Activated CD4-positive, alpha-beta T cell treated with anti-CD3 and anti-CD28 coated beads for 36 hours (primary cell): ENCODE measurements around the gene SRRD. TPM values are rescaled to one million over a fixed set of nuclear protein-coding genes. Genes with fewer than 3 reads are reported as not detected.

ENCODE experiments used
- ATAC-seq: fragments of 200-7000 bp; cut with Tn5 transposase; one replicate; pipeline ENCODE4 v1.10.0; 2021; ENCODE audit warnings: mild to moderate bottlenecking, moderate library complexity
- CTCF ChIA-PET: fragments of 350-600 bp; sonication (Branson Sonifier 250); formaldehyde crosslinking; loops from one replicate; lab custom pipeline; 2021; ENCODE audit warnings: antibody characterized with exemption; lab: Charles Lee
- POLR2A ChIA-PET: fragments of 350-600 bp; sonication (Branson Sonifier 250); formaldehyde crosslinking; loops from one replicate; lab custom pipeline; 2021; ENCODE audit warnings: antibody characterized with exemption, inconsistent platforms; lab: Charles Lee
- DNase-seq: peaks from one replicate; pipeline ENCODE4 v3.0.0-alpha.2; 2020
- H3K27ac Mint-ChIP-seq: one replicate; pipeline ENCODE4 v1.8.0; 2021; ENCODE audit warnings: mixed read lengths
- H3K27me3 Mint-ChIP-seq: one replicate; pipeline ENCODE4 v1.8.0; 2021; ENCODE audit warnings: mixed read lengths
- H3K36me3 Mint-ChIP-seq: one replicate; pipeline ENCODE4 v1.8.0; 2021; ENCODE audit warnings: low read depth, mixed read lengths
- H3K4me1 Mint-ChIP-seq: one replicate; pipeline ENCODE4 v1.8.0; 2021; ENCODE audit warnings: mixed read lengths
- H3K4me3 Mint-ChIP-seq: one replicate; pipeline ENCODE4 v1.8.0; 2021; ENCODE audit warnings: mild to moderate bottlenecking, moderate library complexity, mixed read lengths
- H3K9me3 Mint-ChIP-seq: one replicate; pipeline ENCODE4 v1.8.0; 2021; ENCODE audit warnings: low read depth, mixed read lengths
- intact Hi-C, 2 experiments: fragments of 100-400 bp; cut with DNase I in 1 of 2; cut with micrococcal nuclease in 1 of 2; formaldehyde crosslinking; loops; one replicate each; pipeline versions ENCODE4 v1.14.2 to v1.15.1; 2022 to 2024; cut with DNase I, micrococcal nuclease
- total RNA-seq, 2 experiments: library from RNA; stranded (reverse); gene quantifications; one replicate each; pipeline ENCODE4 v1.2.3, GENCODE V29; 2021

SRRD gene
- total RNA-seq, 2 experiments from 2014 or later, result 17.5 to 28.5 TPM

DNA sequence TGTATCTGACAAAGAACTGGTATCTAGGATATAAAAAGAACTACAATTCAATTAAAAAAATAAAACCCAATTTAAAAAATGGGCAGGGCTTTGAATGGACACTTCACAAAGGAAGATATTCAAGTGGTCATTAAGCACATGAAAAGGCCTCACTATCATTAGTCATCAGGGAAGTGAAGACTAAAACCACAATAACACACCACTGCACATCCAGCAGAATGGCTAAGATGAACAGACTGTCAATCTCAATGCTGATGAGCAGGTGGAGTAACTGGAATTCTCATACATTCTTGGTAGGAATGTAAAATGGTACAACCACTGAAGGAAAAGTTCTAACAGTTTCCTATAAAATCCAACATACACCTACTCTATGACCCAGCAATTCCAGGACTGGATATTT is 9.0 kb upstream of the SRRD start:
- Mint-ChIP-seq H3K4me1 (peaks cover 32% of the 10 kb centered on the region), H3K36me3 (peaks cover 62% of the 10 kb centered on the region), H3K9me3 (no peaks in the 10 kb centered on the region), H3K4me3 (no peak overlapping the region), H3K27ac (peak overlapping the region; percentile 35), H3K27me3 (no peaks in the 10 kb centered on the region)
- no peak for DNase-seq
- intact Hi-C loops, result no loop called here
- ChIA-PET CTCF (interaction anchor here (0.9 to 1.2 kb wide), 3 partner anchors 14 to 22 kb away, joined by 3 to 4 read pairs (median 4); no protein-coding TSS in a partner anchor), POLR2A (no interaction called here)
- no peak for ATAC-seq

DNA sequence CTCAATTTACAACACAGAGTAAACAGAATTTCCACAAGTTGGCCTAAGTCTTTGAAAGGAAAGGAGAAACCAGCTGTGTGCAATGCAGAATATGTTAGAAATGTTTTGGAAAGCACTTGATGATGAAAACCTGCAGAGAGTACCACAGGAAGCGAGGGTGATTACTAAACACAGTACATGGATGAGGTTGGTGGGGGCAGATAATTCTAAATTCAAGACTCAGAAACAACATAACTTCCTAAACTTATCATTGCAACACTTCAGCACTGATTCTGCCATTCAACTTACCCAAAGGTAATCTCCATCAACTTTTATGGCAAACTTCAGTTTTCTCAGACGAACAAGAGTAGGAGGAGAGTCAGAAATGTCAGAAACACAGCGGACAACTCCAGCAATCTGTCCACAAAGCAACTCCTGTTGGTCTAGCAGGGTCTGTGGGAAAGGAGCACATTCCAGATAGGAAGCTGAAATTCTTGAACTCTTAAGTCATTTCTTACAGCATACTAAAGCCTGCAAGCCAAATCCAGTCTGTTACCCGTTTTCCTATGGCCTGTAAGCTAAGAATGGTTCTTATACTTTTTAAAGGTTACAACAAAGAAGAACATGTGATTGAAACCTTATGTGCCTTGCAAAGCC is 6.9 kb upstream of the SRRD start:
- CTCF ChIA-PET, result no interaction called here
- ATAC-seq, result peak; percentile 13

DNA sequence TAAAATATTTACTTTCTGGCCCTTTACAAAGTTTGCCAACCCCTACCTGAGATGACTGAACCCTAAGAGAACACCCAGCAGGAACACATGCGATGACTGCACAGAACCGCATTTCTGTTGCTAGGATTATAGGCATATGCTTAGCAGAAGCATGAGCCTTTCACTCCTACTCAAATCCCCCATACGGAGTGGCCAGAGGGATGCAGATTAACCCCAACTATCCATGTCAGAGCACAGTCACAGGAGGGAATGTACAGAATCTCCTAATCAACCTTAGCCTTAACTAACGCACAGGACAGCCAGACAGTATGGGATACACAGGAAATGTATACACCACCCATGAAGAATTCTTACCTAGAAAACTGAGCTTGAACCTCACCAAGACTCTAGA is 6.3 kb upstream of the SRRD start:
- no peak for DNase-seq
- no peaks in the 10 kb centered on the region for H3K27me3 Mint-ChIP-seq
- H3K36me3 Mint-ChIP-seq, result peaks cover 58% of the 10 kb centered on the region
- peaks cover 56% of the 10 kb centered on the region for H3K4me1 Mint-ChIP-seq
- no peak overlapping the region for H3K27ac Mint-ChIP-seq
- ChIA-PET POLR2A (no interaction called here), CTCF (no interaction called here)
- H3K9me3 Mint-ChIP-seq, result no peaks in the 10 kb centered on the region
- intact Hi-C loops, result no loop called here
- ATAC-seq, result no peak
- H3K4me3 Mint-ChIP-seq, result no peak overlapping the region

More for the DNA sequence above, 6.9 kb upstream of the SRRD start:
- no peak for DNase-seq
- Mint-ChIP-seq H3K9me3 (no peaks in the 10 kb centered on the region), H3K27ac (peak overlapping the region; percentile 59), H3K4me3 (no peak overlapping the region), H3K36me3 (peaks cover 62% of the 10 kb centered on the region), H3K27me3 (no peaks in the 10 kb centered on the region), H3K4me1 (peaks cover 51% of the 10 kb centered on the region)
- POLR2A ChIA-PET, result no interaction called here
- intact Hi-C loops, result no loop called here

DNA sequence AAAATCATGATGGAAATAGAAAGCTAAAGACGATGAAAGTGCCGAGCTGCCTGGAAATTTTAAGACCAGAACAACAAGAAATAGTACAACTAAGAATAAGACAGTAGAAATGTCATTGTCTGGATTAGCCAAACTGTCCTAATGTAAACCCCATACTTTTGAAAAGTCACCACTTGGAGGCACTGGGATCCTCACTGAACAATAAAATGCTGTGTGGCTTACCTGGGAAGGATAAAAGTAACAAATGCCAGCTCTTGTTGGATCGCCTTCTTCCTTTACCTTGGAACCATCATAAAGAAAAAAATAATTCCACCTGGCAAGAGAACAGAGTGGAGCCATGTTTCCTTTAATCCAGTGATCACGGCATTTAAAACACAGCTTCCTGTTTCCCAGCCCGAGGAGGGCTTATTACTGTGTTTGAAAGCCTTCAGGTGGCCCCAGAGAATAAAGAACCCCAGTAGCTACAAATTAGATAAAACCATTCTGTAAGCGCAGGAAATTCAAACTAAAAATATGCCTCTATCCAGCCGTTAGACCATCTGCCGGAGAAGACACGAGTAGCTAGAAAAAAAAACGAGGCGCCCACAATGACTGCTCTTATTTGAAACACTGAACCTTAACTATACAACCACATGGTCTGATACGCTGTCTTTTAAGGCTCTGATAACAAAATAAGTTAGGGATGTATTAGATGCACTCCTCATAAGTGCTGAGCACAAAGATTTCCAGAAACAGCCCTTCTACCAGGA is 4.5 kb upstream of the SRRD start:
- H3K4me1 Mint-ChIP-seq, result peaks cover 63% of the 10 kb centered on the region
- peaks cover 47% of the 10 kb centered on the region for H3K36me3 Mint-ChIP-seq
- POLR2A ChIA-PET, result interaction anchor here (1.2 kb wide), 1 partner anchor 194 kb away, joined by 3 read pairs; no protein-coding TSS in a partner anchor
- CTCF ChIA-PET, result interaction anchor here (0.5 to 1.6 kb wide), 11 partner anchors 12 to 194 kb away, joined by 3 to 5 read pairs (median 3); no protein-coding TSS in a partner anchor
- intact Hi-C loops, result no loop called here
- no peaks in the 10 kb centered on the region for H3K27me3 Mint-ChIP-seq
- DNase-seq (no peak), ATAC-seq (no peak)
- H3K27ac Mint-ChIP-seq, result peak overlapping the region; percentile 75
- H3K9me3 Mint-ChIP-seq, result no peaks in the 10 kb centered on the region
- peak overlapping the region; percentile 69 for H3K4me3 Mint-ChIP-seq

DNA sequence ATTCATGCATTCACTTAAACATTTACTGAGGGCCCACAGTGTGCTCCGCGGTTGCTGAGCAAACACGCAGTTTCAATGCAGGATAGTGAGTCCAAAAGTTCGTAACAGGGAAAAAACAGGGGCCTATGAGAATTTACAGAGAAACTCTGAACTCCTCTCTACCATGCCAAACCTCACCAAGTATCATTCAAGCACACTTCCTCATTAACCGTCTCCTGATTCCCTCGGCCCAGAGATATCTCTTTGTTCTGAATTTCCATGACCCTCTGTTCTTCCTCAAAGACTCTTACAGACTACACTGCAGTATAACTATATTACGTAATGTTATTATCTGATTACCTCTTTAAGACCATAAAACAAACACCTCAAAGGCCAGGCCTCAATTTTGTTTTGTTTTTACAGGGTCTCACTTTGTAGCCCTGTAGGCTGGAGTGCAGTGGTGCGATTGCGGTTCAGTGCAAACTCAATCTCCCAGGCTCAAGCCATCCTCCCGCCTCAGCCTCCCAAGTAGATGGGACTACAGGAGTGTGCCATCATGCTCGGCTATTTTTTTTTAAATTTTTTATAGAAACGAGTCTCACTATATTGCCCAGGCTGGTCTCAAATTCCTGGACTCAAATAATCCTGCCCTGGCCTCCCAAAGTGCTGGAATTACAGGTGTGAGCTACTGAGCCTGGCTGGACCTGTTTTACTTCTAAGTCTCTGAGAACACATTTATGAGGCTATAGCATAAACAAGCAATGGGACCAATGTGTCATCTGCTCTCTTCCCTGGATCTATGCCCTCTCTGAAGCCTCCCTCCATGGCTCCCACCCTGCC is 3.7 kb upstream of the SRRD start:
- ATAC-seq (no peak), DNase-seq (no peak)
- Mint-ChIP-seq H3K27ac (peak overlapping the region; percentile 75), H3K4me1 (peaks cover 63% of the 10 kb centered on the region), H3K9me3 (no peaks in the 10 kb centered on the region), H3K4me3 (peak overlapping the region; percentile 82), H3K27me3 (no peaks in the 10 kb centered on the region), H3K36me3 (peaks cover 41% of the 10 kb centered on the region)
- ChIA-PET CTCF (interaction anchor here (0.5 to 5.7 kb wide), 11 partner anchors 13 to 175 kb away, joined by 3 to 27 read pairs (median 3); no protein-coding TSS in a partner anchor), POLR2A (interaction anchor here (1.2 kb wide), 1 partner anchor 193 kb away, joined by 3 read pairs; no protein-coding TSS in a partner anchor)
- intact Hi-C loops, result no loop called here

DNA sequence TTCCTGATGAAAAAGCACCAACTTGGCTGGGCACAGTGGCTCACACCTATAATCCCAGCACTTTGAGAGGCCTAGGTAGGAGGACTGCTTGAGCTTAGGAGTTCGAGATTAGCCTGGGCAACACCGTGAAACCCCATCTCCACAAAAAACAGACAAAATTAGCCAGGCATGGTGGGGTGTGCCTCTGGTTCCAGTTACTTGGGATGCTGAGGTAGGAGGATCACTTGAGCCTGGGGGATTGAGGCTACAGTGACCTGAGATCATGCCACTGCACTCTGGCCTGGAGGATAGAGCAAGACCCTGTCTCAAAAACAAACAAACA is 3.1 kb upstream of the SRRD start:
- Mint-ChIP-seq H3K4me3 (peak overlapping the region; percentile 82), H3K36me3 (peaks cover 40% of the 10 kb centered on the region), H3K4me1 (peaks cover 68% of the 10 kb centered on the region), H3K9me3 (no peaks in the 10 kb centered on the region), H3K27me3 (no peaks in the 10 kb centered on the region), H3K27ac (peak overlapping the region; percentile 87)
- ChIA-PET POLR2A (no interaction called here), CTCF (interaction anchor here (0.7 to 5.7 kb wide), 3 partner anchors 22 to 116 kb away, joined by 3 to 27 read pairs (median 3); no protein-coding TSS in a partner anchor)
- no peak for ATAC-seq
- intact Hi-C loops, result no loop called here
- no peak for DNase-seq

GRCh38 chr22:26481112-26481693 is 2.5 kb upstream of the SRRD start:
- Mint-ChIP-seq H3K9me3 (no peaks in the 10 kb centered on the region), H3K4me1 (peaks cover 75% of the 10 kb centered on the region), H3K4me3 (peak overlapping the region; percentile 82), H3K27me3 (no peaks in the 10 kb centered on the region), H3K36me3 (peaks cover 40% of the 10 kb centered on the region), H3K27ac (peak overlapping the region; percentile 87)
- DNase-seq, result no peak
- intact Hi-C loops, result no loop called here
- no peak for ATAC-seq
- ChIA-PET CTCF (interaction anchor here (0.6 to 5.7 kb wide), 10 partner anchors 9 to 180 kb away, joined by 3 to 27 read pairs (median 3); no protein-coding TSS in a partner anchor), POLR2A (interaction anchor here (0.6 to 1.7 kb wide), 2 partner anchors 40 to 50 kb away, joined by 6 to 12 read pairs; no protein-coding TSS in a partner anchor)

DNA sequence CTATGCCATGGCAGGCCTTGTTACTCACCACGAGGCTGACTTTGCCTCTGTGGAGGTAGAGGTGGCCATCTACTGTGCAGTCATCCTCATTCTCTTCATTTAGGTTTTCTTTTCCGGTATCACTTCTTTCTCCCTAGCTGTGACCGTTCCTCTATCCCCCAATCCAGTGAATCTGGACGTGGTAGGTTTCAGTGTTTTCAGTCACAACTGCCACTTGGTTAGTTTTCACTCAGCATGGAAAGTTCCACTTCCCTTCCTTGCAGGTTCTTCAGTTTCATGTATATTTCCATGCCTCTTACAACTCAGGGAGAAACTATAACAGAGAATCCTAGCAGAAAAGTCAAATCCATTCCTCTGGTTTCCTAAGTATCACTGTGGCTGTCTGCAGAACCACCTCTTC is 2.0 kb upstream of the SRRD start:
- ChIA-PET CTCF (interaction anchor here (0.6 to 5.7 kb wide), 12 partner anchors 10 to 192 kb away, joined by 3 to 27 read pairs (median 4); no protein-coding TSS in a partner anchor), POLR2A (interaction anchor here (0.6 to 1.7 kb wide), 3 partner anchors 40 to 89 kb away, joined by 3 to 12 read pairs (median 6); no protein-coding TSS in a partner anchor)
- H3K4me1 Mint-ChIP-seq, result peaks cover 75% of the 10 kb centered on the region
- intact Hi-C loops, result loop anchor here (2.0 kb wide), 5 partner anchors 31 to 1033 kb away; partner anchors contain the start of genes ASPHD2 (in 1 of the 2) and TFIP11 (in 1 of the 2)
- peak overlapping the region; percentile 87 for H3K27ac Mint-ChIP-seq
- DNase-seq (peak; percentile 24), ATAC-seq (no peak)
- H3K4me3 Mint-ChIP-seq, result peak overlapping the region; percentile 82
- peaks cover 37% of the 10 kb centered on the region for H3K36me3 Mint-ChIP-seq
- H3K27me3 Mint-ChIP-seq, result no peaks in the 10 kb centered on the region
- H3K9me3 Mint-ChIP-seq, result no peaks in the 10 kb centered on the region

GRCh38 chr22:26482161-26482560 is 1.5 kb upstream of the SRRD start:
- DNase-seq (no peak), ATAC-seq (no peak)
- Mint-ChIP-seq H3K4me3 (peak overlapping the region; percentile 82), H3K27ac (peak overlapping the region; percentile 87), H3K36me3 (peaks cover 33% of the 10 kb centered on the region), H3K27me3 (no peaks in the 10 kb centered on the region), H3K4me1 (peaks cover 70% of the 10 kb centered on the region), H3K9me3 (no peaks in the 10 kb centered on the region)
- POLR2A ChIA-PET, result interaction anchor here (0.6 to 1.7 kb wide), 3 partner anchors 51 to 183 kb away, joined by 3 to 6 read pairs (median 4); no protein-coding TSS in a partner anchor
- CTCF ChIA-PET, result interaction anchor here (0.6 to 5.7 kb wide), 11 partner anchors 10 to 192 kb away, joined by 3 to 27 read pairs (median 4); no protein-coding TSS in a partner anchor
- intact Hi-C loops, result loop anchor here (2.0 kb wide), 5 partner anchors 31 to 1033 kb away; partner anchors contain the start of genes ASPHD2 (in 1 of the 2) and TFIP11 (in 1 of the 2)

DNA sequence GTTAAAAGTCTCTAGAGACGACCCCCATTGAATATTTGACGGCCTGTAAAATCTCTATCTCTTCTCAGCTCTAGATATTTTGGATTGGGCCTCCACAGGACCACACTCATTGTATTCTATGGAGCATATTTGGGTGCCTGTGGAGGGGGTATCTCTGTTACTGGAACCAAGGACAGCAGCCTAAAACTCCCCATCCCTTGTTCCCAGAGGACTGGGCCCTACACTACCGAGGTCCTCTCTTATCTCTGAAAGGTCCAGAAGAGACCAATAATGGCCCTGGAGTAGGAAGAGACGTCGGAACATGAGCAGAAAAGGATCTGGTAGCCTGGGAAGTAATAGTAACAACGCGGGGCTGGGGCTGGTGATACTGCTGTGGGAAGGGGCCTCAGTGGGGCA is 636 bp upstream of the SRRD start:
- H3K27me3 Mint-ChIP-seq, result no peaks in the 10 kb centered on the region
- peaks cover 64% of the 10 kb centered on the region for H3K4me1 Mint-ChIP-seq
- ChIA-PET POLR2A (interaction anchor here (0.7 to 1.4 kb wide), 5 partner anchors 20 to 182 kb away, joined by 3 to 11 read pairs (median 3); partner anchors contain the start of gene TFIP11), CTCF (interaction anchor here (0.7 to 5.7 kb wide), 9 partner anchors 10 to 191 kb away, joined by 3 to 27 read pairs (median 3); no protein-coding TSS in a partner anchor)
- H3K27ac Mint-ChIP-seq, result peak overlapping the region; percentile 87
- peaks cover 24% of the 10 kb centered on the region for H3K36me3 Mint-ChIP-seq
- intact Hi-C loops, result loop anchor here (1.0 to 2.0 kb wide), 12 partner anchors 29 to 1436 kb away; partner anchors contain the start of genes ASPHD2 (in 2 of the 2), TFIP11 (in 2 of the 2), PITPNB (in 1 of the 2) and TPST2 (in 1 of the 2)
- H3K4me3 Mint-ChIP-seq, result peak overlapping the region; percentile 82
- no peaks in the 10 kb centered on the region for H3K9me3 Mint-ChIP-seq
- no peak for ATAC-seq
- DNase-seq, result no peak
